ENCODE measurements around the gene KNSTRN.

The KNSTRN gene

DNA sequence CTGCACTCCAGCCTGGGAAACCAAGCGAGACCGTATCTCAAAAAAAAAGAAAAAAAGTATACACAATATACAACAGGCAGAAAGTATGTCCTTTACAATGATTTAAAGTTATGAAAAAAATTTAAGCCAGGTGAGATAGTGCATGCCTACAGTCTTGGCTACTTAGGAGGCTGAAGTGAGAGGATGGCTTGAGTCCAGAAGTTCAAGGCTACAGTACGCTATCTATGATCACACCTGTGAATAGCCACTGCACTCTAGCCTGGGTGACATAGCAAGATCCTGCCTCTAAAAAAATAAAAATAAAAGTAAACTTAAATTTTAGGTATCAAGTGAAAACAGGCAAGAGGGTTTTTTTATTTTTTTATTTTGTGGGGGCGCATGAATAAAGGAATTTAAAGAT is 3.1 kb upstream of the KNSTRN start:
- no peak for TF ChIP-seq ZFX (IDR thresholded peaks at IDR 0.05; ENCODE audit: borderline replicate concordance)
- TF ChIP-seq, protein P1, sequence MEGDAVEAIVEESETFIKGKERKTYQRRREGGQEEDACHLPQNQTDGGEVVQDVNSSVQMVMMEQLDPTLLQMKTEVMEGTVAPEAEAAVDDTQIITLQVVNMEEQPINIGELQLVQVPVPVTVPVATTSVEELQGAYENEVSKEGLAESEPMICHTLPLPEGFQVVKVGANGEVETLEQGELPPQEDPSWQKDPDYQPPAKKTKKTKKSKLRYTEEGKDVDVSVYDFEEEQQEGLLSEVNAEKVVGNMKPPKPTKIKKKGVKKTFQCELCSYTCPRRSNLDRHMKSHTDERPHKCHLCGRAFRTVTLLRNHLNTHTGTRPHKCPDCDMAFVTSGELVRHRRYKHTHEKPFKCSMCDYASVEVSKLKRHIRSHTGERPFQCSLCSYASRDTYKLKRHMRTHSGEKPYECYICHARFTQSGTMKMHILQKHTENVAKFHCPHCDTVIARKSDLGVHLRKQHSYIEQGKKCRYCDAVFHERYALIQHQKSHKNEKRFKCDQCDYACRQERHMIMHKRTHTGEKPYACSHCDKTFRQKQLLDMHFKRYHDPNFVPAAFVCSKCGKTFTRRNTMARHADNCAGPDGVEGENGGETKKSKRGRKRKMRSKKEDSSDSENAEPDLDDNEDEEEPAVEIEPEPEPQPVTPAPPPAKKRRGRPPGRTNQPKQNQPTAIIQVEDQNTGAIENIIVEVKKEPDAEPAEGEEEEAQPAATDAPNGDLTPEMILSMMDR (IDR thresholded peaks at IDR 0.05): no peak
- H3K27ac ChIP-seq: no peak overlapping the region

DNA sequence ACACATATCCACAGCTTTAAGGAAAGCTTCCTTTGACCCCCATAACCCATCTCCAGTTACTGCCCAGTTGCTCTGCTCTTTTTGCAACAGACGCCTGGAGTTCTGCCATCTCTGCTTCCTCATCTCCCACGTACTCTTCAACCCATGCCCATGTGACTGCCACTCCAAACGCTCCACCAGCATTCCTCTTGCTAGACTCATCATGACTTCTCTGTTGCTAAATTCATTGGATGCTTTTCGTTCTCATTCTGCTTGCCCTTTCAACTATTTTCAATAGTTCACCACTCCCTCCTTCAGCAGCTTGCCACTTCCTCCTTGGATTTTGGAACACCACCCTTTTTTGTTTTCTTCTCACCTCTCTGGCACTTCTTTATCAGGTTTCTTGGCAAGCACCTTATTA is 2.7 kb upstream of the KNSTRN start:
- TF ChIP-seq, protein P1 (IDR thresholded peaks at IDR 0.05): no peak
- no peak for TF ChIP-seq ZFX (IDR thresholded peaks at IDR 0.05; ENCODE audit: borderline replicate concordance)
- no peak overlapping the region for H3K27ac ChIP-seq

DNA sequence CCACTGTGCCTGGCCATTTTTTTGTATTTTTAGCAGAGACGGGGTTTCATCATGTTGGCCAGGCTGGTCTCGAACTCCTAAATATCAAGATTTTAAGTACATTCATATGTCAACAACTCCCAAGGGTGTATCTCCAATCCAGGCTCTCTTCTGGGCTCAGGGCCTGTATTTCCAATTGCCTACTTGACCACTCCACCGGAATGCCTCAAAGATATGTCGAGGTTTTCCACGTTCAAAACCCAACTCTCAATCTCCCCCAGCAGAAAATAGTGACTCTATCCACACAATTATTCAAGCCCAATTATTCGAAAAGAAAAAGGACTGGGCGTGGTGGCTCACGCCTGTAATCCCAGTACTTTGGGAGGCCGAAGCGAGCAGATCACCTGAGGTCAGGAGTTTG is 1.9 kb upstream of the KNSTRN start:
- TF ChIP-seq ZFX (IDR thresholded peaks at IDR 0.05; ENCODE audit: borderline replicate concordance): no peak
- TF ChIP-seq, protein P1 (IDR thresholded peaks at IDR 0.05): no peak
- H3K27ac ChIP-seq: no peak overlapping the region

DNA sequence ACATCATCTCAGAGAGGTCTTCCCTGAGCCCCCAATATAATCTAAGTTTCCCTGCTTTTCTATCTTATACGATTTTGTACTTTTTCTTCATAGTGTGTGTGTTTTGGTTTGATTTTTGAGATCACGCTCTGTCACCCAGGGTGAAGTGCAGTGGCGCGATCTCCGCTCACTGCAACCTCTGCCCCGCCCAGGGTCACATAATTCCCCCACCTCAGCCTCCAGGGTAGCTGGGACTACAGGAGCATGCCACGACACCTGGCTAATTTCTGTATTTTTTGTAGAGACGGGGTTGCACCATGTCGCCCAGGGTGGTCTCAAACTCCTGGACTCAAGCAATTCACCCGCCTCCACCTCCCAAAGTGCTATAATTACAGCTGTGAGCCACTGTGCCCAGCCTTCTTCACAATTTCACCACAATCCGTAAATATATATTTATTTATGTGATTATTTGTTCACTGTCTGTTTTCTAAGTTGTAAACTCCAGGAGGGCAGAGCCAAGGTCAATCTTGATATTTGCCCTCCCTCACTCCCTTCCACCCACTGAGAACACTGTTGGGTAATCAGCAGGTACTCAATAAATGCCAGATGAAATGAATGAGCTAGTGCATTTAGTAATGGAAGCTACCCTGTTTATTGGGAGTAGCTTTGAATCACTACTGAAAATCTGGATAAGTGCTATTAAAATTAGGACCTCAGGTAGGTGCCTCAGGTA is 547 bp upstream of the KNSTRN start:
- H3K27ac ChIP-seq: peak overlapping the region; percentile 75
- TF ChIP-seq, protein P1 (IDR thresholded peaks at IDR 0.05): no peak
- TF ChIP-seq ZFX (IDR thresholded peaks at IDR 0.05; ENCODE audit: borderline replicate concordance): no peak

DNA sequence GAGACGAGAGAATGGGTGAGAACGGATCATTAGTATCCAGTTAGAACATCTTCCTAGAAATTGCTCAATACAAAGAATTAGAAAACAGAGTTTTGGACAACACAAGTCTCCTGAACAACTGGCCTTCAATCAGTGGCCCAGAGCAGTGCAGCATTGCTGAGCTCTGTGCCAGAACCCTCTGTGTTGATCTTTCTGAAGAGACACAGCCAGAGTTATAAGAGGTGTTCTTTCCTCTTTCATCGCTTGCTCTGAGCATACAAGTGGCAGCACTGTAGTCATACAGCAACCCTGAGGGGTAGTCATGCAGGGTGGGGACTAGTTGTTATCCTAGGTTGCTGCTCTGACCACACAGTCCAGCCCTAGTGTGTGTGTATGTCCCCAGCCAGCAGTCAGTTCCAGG is 4.0 kb downstream of the KNSTRN start:
- TF ChIP-seq, protein P1 (IDR thresholded peaks at IDR 0.05): no peak
- TF ChIP-seq ZFX (IDR thresholded peaks at IDR 0.05; ENCODE audit: borderline replicate concordance): no peak

DNA sequence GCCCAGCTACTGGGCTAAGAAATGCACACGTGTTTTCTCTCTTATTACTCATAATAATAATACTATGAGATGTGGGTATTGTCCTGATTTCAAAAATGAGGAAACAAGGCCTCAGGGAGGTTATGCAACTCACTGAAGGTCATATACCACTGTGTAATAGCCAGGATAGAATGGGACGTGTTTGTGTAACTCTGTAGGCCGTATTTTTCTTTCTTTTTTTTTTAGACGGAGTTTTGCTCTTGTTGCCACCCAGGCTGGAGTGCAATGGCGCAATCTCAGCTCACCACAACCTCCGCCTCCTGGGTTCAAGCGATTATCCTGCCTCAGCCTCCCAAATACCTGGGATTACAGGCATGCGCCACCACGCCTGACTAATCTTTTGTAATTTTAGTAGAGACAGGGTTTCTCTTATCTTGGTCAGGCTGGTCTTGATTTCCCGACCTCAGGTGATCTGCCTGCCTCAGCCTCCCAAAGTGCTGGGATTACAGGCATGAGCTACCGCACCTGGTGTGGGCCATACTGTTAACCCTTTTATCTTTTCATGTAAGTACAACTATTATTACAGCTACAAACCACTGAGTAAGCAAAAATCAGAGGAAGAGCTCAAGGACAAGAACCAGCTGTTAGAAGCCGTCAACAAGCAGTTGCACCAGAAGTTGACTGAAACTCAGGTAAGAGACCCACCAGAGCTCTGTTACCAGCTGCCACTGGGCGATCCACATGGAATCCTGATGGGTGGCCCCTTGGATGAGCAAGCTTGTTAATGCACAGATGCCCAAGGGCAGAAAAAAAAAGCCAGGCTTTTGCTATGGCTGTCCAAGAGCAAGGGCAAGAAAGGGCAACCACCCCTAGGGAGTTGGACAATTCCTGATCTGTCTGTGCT is 6.7 kb downstream of the KNSTRN start:
- TF ChIP-seq ZFX (IDR thresholded peaks at IDR 0.05; ENCODE audit: borderline replicate concordance): no peak
- TF ChIP-seq, protein P1 (IDR thresholded peaks at IDR 0.05): no peak
- H3K27ac ChIP-seq: peak overlapping the region; percentile 46; the same call in 1 of the 2 replicates

More for the DNA sequence above, 4.0 kb downstream of the KNSTRN start:
- H3K27ac ChIP-seq: no peak overlapping the region
